Thymus (tissue), 11 donors: Measurements from ENCODE around the gene FILIP1. TPM values are rescaled to one million over a fixed set of nuclear protein-coding genes. Genes with fewer than 3 reads are reported as not detected.
"Not testable (repeated sequence)": the region's sequence is repeated elsewhere in the genome, so short reads cannot be mapped to it uniquely, and the experiment has no call there.

ENCODE experiments used
- DNase-seq, 9 donors: peaks; one replicate each; pipeline ENCODE4 v3.0.0-alpha.2; 2013; ENCODE audit warnings: low spot score in 9 of 9, low read depth in 6 of 9, missing footprints in 1 of 9
- H3K27ac ChIP-seq, 2 donors: one replicate each; pipeline ENCODE4 v1.5.1; 2013; ENCODE audit warnings: control low read depth in 1 of 2, low read depth in 1 of 2, low read length in 1 of 2, mild to moderate bottlenecking in 1 of 2, moderate library complexity in 1 of 2
- H3K27me3 ChIP-seq, 2 donors: one replicate each; pipeline ENCODE4 v1.5.1; 2013; ENCODE audit warnings: low read length in 1 of 2; ENCODE audit not compliant: control insufficient read depth in 2 of 2, insufficient read depth in 1 of 2
- H3K36me3 ChIP-seq, 2 donors: one replicate each; pipeline ENCODE4 v1.5.1; 2013; ENCODE audit warnings: low read length in 1 of 2, mild to moderate bottlenecking in 1 of 2, moderate library complexity in 1 of 2; ENCODE audit not compliant: control insufficient read depth in 2 of 2, insufficient read depth in 2 of 2
- H3K4me1 ChIP-seq, 2 donors: one replicate each; pipeline ENCODE4 v1.5.1; 2013; ENCODE audit warnings: low read length in 2 of 2; ENCODE audit not compliant: control insufficient read depth in 2 of 2, insufficient read depth in 2 of 2
- H3K4me3 ChIP-seq, 2 donors: one replicate each; pipeline ENCODE4 v1.5.1; 2013; ENCODE audit warnings: low read length in 2 of 2, control low read depth in 1 of 2, mild to moderate bottlenecking in 1 of 2
- H3K9me3 ChIP-seq, 2 donors: one replicate each; pipeline ENCODE4 v1.5.1; 2013; ENCODE audit warnings: low read length in 1 of 2, mild to moderate bottlenecking in 1 of 2; ENCODE audit not compliant: control insufficient read depth in 2 of 2, insufficient read depth in 1 of 2
- WGBS: extraction: QIAGEN DNeasy Blood & Tissue Kit; methylation state at CpG from one replicate; pipeline ENCODE4 v1.1.7; 2013; 5-methylcytosine and 5-hydroxymethylcytosine counted together
- polyA plus RNA-seq: library from polyadenylated mRNA; stranded (reverse); fragments of 200-250 nt; gene quantifications from one replicate; pipeline ENCODE4 v1.2.3, GENCODE V29; 2013
- total RNA-seq: library from RNA; stranded (reverse); fragments of 120-200 nt; gene quantifications from one replicate; pipeline ENCODE4 v1.2.4, GENCODE V29; 2013
- donor health status: healthy.

The FILIP1 gene
- total and polyA plus RNA-seq, 2 donors, result 1.8 to 1.9 TPM

GRCh38 chr6:75410564-75410963 lies 83.0 kb downstream of the FILIP1 start:
- not testable (repeated sequence) for H3K36me3 ChIP-seq, H3K27ac ChIP-seq, DNase-seq, H3K9me3 ChIP-seq, H3K4me3 ChIP-seq, H3K4me1 ChIP-seq, H3K27me3 ChIP-seq
- WGBS, result 97% methylated on average over 2 of the region's 2 CpGs

DNA sequence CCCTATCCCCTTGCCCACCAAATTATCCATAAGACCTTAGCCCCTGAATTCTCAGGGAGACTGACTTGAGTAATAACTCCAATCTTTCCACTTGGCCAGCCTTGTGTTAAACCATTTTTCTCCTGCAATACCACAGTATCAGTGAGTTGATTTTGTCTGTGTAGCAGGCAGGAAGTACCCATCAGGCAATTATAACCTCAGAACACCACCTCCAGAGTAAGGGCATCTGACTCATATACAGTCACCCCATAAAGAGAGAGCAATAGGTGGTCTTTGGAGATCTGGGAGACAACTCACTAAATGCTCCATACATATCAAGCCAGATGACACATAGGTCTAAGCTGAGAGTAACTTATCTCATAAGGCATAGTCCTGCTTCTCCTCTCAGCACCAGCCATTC lies 83.7 kb downstream of the FILIP1 start:
- no peak for DNase-seq
- Histone ChIP-seq H3K4me1 (no peaks in the 10 kb centered on the region), H3K27ac (no peak overlapping the region), H3K4me3 (no peak overlapping the region), H3K27me3 (no peaks in the 10 kb centered on the region), H3K9me3 (no peaks in the 10 kb centered on the region), H3K36me3 (no peaks in the 10 kb centered on the region)

DNA sequence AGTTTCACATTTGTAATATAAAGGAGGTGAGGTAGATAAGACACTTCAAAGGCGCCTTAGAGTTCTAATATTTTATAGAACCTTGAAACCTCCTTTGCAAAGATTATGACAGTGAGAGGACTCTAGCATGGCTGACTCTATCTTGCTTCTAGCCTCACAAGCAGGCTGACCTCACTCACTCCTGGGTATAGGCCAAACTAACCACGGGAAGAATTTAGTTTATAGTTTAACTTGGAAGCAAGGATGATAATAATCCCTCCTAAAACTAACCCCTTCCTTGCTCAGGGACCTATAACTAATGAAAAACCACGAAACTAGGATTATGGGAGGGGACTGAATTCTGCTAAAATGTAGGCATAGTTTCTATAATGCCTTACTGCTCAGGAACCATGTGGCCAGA lies 84.3 kb downstream of the FILIP1 start:
- Histone ChIP-seq H3K4me1 (no peaks in the 10 kb centered on the region), H3K27ac (no peak overlapping the region), H3K4me3 (no peak overlapping the region), H3K27me3 (no peaks in the 10 kb centered on the region), H3K36me3 (no peaks in the 10 kb centered on the region), H3K9me3 (no peaks in the 10 kb centered on the region)
- 83% methylated on average over 3 of the region's 3 CpGs for WGBS
- no peak for DNase-seq

DNA sequence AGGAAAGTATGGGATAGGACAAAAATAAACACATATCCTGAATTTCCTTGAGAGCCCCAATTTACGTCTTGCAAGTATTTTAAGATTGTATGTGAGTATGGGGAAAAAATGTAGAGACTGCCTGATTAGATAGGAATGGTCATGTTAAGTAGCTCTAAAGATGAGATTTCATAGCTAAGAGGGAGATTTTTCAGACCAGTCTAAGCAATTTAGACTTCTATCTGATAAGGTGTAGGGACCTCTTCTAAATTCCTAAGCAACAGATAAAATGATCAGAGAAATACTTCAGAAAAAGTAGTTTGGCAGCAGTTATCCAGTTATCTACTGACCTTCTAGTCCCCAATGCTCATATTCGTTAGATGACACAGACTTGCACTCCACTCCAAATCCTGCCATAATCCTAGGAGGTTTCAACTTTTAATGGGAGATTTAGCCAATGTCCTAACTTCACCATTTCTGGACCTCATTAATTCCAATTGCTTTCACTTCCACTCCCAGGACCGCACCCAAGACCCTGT lies 90.0 kb downstream of the FILIP1 start:
- no peak for DNase-seq
- no peaks in the 10 kb centered on the region for H3K4me1 ChIP-seq
- H3K27ac ChIP-seq, result no peak overlapping the region
- H3K36me3 ChIP-seq, result no peaks in the 10 kb centered on the region
- no peak overlapping the region for H3K4me3 ChIP-seq
- H3K9me3 ChIP-seq, result no peaks in the 10 kb centered on the region
- no peaks in the 10 kb centered on the region for H3K27me3 ChIP-seq
- WGBS, result 92% methylated on average over 3 of the region's 3 CpGs

- no peaks in the 10 kb centered on the region for H3K4me1 ChIP-seq
- H3K27ac ChIP-seq, result no peak overlapping the region
- H3K27me3 ChIP-seq, result no peaks in the 10 kb centered on the region
- no peak overlapping the region for H3K4me3 ChIP-seq
- no peaks in the 10 kb centered on the region for H3K36me3 ChIP-seq
- H3K9me3 ChIP-seq, result no peaks in the 10 kb centered on the region
- WGBS, result 91% methylated on average over 3 of the region's 3 CpGs
- no peak for DNase-seq
Observed at GRCh38 chr6:75402296-75402695, 91.3 kb downstream of the FILIP1 start.

DNA sequence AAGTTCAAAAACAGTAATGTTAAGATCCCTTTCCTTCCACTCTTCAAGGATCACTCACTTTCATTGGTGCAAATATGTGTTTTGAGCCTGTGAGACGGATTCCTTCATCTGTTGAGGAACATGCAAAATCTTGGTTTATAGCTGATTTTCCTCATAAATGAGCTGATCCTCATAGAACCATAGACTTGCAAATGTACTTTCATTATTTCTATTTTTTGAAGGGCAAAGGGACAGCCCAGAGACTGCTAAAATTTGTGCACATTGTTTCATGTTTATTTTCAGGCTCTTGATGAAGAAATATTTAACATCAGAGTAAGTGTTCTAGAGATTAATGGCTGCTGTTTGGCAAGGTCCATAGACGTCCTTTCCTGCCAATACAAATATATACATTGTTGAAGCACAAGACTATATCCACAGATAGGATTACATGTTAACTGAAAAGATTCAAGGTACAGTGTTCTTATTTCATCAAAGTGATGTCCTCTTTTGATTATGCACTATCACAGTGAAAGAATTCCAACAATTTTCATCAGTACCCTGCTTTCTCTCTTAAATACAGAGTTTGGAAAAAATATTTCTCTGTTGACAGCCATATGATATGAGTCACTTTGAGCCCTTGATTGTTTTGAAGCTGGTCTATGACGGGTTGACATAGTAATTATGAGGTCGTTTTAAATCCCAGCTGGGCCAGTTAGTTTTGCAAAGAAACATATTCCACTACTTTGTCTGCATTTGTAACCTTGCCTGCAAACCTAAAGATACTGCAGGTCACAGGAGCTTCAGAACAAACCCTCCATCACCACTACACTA lies 95.7 kb downstream of the FILIP1 start:
- Histone ChIP-seq H3K27me3 (no peaks in the 10 kb centered on the region), H3K9me3 (no peaks in the 10 kb centered on the region), H3K36me3 (no peaks in the 10 kb centered on the region), H3K4me1 (no peaks in the 10 kb centered on the region), H3K4me3 (no peak overlapping the region), H3K27ac (no peak overlapping the region)
- no peak for DNase-seq
- 92% methylated on average over 4 of the region's 4 CpGs for WGBS

DNA sequence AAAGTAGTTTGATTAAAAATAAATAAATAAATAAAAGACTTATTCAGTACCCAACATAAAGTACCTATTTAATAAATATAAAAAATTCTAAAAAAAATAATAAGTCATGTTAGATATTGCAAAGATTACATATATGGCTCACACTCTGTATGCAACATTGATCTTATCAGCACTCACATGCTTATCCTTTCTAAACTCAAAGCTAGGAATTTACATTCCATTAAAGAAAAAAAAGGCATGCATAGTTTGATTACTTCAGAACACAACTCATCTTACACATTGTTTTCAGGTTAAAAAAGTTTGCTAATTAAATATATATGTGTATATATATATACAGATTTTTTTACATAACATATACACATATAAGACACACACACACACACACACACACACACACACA lies 96.4 kb downstream of the FILIP1 start:
- H3K4me1 ChIP-seq, result no peaks in the 10 kb centered on the region
- no peaks in the 10 kb centered on the region for H3K36me3 ChIP-seq
- no peak overlapping the region for H3K4me3 ChIP-seq
- H3K27me3 ChIP-seq, result no peaks in the 10 kb centered on the region
- H3K27ac ChIP-seq, result no peak overlapping the region
- no peak for DNase-seq
- no peaks in the 10 kb centered on the region for H3K9me3 ChIP-seq

- H3K27ac ChIP-seq, result no peak overlapping the region
- no peaks in the 10 kb centered on the region for H3K9me3 ChIP-seq
- 96% methylated on average over 6 of the region's 6 CpGs for WGBS
- H3K36me3 ChIP-seq, result no peaks in the 10 kb centered on the region
- no peaks in the 10 kb centered on the region for H3K4me1 ChIP-seq
- no peak for DNase-seq
- no peak overlapping the region for H3K4me3 ChIP-seq
- no peaks in the 10 kb centered on the region for H3K27me3 ChIP-seq
Observed at GRCh38 chr6:75396005-75396800, 97.4 kb downstream of the FILIP1 start.

DNA sequence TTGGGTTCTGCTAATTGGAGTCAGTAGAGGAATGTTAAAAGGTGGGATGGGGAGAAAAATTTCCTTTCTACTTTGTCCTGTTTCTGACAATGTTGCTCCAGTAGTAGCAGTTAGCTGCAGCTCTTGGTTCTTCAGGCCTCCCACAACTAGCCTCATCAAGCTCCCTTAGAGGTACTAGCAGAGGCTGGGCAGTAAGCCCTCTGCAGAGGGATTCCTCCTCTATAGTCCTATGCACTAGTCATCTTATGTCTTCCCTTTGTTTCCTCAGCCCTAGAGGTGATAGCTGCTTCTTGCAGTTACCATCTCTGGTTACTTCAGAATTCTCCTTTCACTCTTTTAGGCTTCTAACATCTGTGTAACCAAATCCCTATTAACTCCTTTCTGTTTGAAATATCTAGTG lies 99.8 kb downstream of the FILIP1 start:
- no peak for DNase-seq
- H3K36me3 ChIP-seq, result no peaks in the 10 kb centered on the region
- no peak overlapping the region for H3K4me3 ChIP-seq
- no peaks in the 10 kb centered on the region for H3K9me3 ChIP-seq
- no peaks in the 10 kb centered on the region for H3K4me1 ChIP-seq
- no peak overlapping the region for H3K27ac ChIP-seq
- no peaks in the 10 kb centered on the region for H3K27me3 ChIP-seq
